ENCODE data around the gene TNFSF8. TPM values are rescaled to one million over a fixed set of nuclear protein-coding genes. Genes with fewer than 3 reads are reported as not detected.

TNFSF8 gene
- total RNA-seq, 1 donor from 2014 or later: 150 TPM

DNA sequence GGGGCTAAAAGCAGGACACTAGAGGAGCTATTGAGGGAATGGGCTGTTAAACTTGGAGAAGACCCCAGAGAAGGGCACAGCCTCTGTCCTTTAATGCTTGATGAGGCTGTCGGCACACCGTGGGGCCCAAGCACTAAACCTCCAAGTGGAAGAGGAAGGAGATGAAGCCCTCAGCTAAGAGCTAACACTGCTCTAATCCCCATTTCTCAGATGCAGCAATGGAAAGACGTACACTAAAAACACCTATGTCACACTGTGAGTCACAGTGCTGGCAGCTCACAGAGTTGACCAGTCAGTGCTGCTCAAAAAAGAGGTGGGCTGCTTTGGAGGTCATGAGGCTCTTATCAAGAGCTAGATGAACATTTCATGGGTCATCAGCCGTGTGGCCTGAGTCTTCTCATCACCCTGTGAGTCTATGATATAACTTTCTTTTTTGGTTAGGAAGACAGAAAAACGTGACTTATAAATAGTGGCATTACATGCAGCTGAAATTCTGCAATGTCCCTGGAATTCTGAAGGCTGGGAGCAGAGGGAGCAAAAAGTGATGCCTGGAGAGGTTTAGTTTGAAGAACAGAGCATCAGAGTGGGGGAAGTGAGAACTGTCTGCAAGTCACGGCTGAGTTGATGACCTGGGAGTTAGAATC, 21.5 kb downstream of the TNFSF8 start:
- peak overlapping the region; percentile 68 for H3K4me3 Mint-ChIP-seq
- peaks cover 90% of the 10 kb centered on the region for H3K4me1 Mint-ChIP-seq
- H3K27ac Mint-ChIP-seq: peak overlapping the region; percentile 94
- intact Hi-C loops (cut with micrococcal nuclease): loop anchor here (1.0 to 5.0 kb wide), 10 partner anchors 10 to 298 kb away; no protein-coding TSS in a partner anchor
- H3K27me3 Mint-ChIP-seq: no peaks in the 10 kb centered on the region
- no peaks in the 10 kb centered on the region for H3K9me3 Mint-ChIP-seq
- DNase-seq: peak; percentile 82
- H3K36me3 Mint-ChIP-seq (ENCODE audit: low read depth): peaks cover 91% of the 10 kb centered on the region

DNA sequence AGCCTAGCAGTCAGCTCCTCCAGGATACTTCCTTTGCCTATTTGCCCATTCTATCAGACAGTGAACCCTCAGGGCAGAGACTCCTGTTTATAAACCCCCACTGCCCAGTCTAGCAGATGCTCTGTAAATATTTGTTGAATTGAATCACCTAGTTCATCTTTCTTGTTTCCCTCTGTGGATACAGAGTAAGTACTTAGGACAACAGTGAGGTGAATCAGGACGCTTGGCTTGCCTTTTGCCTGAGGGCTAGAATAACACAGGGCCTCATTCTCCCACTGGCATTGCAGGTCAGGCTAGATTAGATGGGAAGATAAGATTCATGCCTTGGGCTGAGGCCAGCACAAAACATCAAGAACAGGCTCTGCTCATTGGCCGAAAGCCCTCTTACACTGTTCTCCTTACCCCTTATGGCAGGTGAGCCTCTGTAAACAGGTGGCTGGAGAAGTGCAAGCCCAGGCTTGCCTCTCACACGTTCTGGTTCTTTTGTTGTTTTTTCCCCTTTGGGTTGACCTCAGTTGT, 22.2 kb downstream of the TNFSF8 start:
- H3K27ac Mint-ChIP-seq: peak overlapping the region; percentile 94
- H3K4me3 Mint-ChIP-seq: peak overlapping the region; percentile 68
- intact Hi-C loops (cut with micrococcal nuclease): loop anchor here (1.0 to 5.0 kb wide), 9 partner anchors 14 to 299 kb away; no protein-coding TSS in a partner anchor
- H3K9me3 Mint-ChIP-seq: no peaks in the 10 kb centered on the region
- H3K27me3 Mint-ChIP-seq: no peaks in the 10 kb centered on the region
- H3K36me3 Mint-ChIP-seq (ENCODE audit: low read depth): peaks cover 91% of the 10 kb centered on the region
- H3K4me1 Mint-ChIP-seq: peaks cover 92% of the 10 kb centered on the region
- peak; percentile 88 for DNase-seq

DNA sequence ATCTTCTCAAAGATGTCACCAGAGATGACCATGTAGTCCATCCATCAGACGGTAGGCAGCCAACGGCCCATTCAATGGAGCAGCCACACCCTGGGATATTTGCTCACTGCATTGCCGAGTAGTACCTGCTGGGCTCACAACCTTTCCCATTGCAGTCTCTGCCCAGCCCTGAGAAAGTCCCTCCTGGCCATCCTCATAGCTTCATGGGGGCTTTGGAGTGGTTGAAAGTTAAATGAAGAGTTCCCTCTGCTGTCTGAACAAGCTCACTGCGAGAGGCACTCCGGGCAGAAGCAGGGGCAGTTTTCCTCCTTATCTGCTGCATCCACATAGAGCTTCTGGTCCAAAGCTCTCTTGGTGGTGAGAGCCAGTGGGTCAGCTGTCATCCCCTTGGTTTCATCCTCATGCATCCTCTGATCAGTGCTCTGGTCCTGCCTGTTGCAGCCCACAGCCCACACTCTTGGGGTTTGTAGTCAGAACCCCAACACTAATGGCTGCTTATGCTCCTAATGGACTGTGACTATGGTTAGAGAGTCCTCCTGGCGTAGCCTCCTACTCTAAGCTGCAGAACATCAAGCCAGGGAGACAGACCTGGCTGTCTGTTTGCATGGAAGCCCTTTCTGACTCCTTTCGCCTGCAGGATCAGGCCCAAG, 23.3 kb downstream of the TNFSF8 start:
- peaks cover 92% of the 10 kb centered on the region for H3K4me1 Mint-ChIP-seq
- no peaks in the 10 kb centered on the region for H3K27me3 Mint-ChIP-seq
- H3K4me3 Mint-ChIP-seq: peak overlapping the region; percentile 65
- H3K27ac Mint-ChIP-seq: peak overlapping the region; percentile 94
- peaks cover 91% of the 10 kb centered on the region for H3K36me3 Mint-ChIP-seq (ENCODE audit: low read depth)
- H3K9me3 Mint-ChIP-seq: no peaks in the 10 kb centered on the region
- intact Hi-C loops (cut with micrococcal nuclease): loop anchor here (1.0 to 5.0 kb wide), 2 partner anchors 225 to 300 kb away; partner anchors contain the start of gene TEX48
- DNase-seq: peak; percentile 78

DNA sequence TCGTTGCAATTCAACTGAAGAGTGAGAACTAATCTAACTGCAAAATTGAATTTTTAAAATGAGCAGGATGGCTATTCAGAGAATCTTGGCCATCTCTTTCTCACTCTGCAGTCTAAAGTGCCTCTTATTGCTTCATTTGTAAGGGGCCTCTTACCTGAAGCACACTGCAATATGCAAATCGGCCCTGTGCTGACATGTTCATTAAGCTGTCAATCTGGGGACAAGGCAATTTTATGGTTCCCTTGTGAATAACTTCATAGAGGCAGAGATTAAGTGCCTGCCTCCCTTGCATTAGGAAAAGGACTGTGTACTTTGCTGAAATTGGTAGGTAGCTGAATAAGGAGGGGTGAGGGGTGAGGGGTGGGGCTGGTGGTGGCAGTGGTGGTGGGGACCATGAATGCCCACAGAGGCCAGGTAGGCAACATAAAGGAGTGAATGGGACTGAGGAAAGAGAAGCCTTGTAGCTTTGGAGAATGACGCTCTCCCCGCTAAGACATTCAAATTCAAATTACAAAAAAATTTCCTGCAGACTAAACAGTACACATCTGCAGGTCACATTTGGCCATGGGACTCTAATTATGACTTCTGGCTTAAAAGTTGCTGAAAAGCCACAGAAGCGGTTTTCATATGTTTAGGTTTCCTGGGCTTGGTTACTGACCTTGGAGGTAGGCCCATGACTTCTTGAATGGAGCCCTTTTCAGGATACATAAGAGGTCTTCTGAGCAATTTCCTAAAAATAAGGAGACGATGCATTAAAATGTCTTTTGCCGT, 25.0 kb downstream of the TNFSF8 start:
- Mint-ChIP-seq H3K9me3 (no peaks in the 10 kb centered on the region), H3K4me3 (peak overlapping the region; percentile 75), H3K4me1 (peaks cover 93% of the 10 kb centered on the region), H3K27me3 (no peaks in the 10 kb centered on the region), H3K27ac (peak overlapping the region; percentile 57), H3K36me3 (ENCODE audit: low read depth) (peaks cover 93% of the 10 kb centered on the region)
- intact Hi-C loops (cut with micrococcal nuclease): loop anchor here (5.0 kb wide), 1 partner anchor 302 kb away; no protein-coding TSS in a partner anchor
- DNase-seq: no peak

DNA sequence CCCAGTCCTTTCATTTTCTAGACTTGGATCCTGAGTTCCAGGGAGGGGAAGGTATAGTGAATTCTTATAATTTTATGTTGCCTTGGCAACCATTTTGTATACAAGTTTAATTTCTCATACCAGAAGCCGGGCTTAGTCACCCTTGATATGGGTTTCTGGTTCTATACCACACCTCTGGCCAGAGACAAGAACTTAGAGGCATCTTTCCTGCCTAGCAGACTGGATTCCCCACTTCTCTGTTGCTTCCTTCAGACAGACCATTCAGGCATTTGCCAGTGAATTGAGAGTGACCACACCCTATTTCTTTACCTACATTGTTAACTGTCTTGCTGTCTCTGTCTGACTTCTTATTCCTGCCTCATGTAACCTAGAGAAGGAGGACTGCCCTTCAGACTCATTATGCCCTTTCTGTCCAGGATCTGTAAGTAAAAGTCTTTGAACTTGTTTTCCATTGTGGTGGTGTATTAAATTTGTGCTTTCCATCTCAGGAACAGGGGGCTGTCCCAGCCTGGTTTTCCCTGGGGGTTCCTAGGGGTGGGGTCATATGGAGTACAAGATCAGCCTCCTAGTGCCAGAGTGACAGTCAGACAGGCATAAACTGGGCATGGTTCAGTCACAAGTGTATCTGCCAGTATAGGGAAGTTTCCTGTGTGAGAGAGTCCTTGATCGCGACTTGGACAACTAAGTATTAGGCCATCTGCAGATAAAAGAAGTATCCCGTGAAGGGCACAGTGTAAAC, 27.4 kb downstream of the TNFSF8 start:
- intact Hi-C loops (cut with micrococcal nuclease): loop anchor here (1.0 to 5.0 kb wide), 3 partner anchors 10 to 516 kb away; partner anchors contain the start of gene AKNA
- Mint-ChIP-seq H3K9me3 (no peaks in the 10 kb centered on the region), H3K27me3 (no peaks in the 10 kb centered on the region), H3K4me3 (peak overlapping the region; percentile 75), H3K4me1 (peaks cover 73% of the 10 kb centered on the region), H3K27ac (peak overlapping the region; percentile 73), H3K36me3 (ENCODE audit: low read depth) (peaks cover 76% of the 10 kb centered on the region)
- peak; percentile 85 for DNase-seq

DNA sequence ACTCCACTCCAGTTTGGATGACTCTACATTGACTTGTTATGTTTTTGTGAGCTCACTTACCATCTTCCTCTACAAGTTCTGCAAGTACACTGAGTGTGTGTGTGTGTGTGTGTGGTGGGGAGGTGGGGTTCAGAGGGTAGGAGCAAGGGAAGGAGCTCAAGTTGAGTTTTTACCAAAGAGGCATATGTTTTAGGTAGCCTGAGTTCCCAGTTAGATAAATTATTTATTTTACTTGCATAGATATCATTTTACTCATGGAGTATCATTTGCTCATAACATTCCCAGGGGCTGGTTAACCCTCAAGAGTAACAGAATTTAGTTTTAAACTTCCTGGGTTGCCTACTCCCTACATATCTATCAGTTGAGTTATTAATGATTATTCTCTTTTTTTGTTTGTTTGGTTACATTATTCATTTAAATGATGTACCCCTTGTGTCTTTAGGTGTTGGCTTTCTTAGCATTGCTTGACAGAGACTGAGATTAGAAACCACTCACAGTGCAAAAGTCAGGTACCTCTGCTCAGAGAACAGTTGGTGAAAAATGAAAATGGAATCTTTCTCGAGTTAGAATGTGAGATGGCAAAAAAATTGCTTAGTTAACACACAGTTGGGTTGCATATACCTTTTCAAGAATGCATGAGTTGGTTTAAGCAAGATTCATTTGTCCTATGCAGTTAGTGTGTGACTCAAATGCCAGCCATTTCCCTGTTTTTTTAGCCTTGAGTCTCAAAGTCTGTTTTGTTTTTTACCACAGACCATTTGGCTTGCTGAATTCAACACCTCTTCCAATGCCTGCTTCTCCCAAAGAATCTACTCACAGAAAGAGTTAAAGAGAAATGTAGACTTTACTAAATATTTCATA, 29.2 kb downstream of the TNFSF8 start:
- Mint-ChIP-seq H3K4me1 (peaks cover 60% of the 10 kb centered on the region), H3K9me3 (no peaks in the 10 kb centered on the region), H3K36me3 (ENCODE audit: low read depth) (peaks cover 60% of the 10 kb centered on the region), H3K27ac (peak overlapping the region; percentile 73), H3K27me3 (no peaks in the 10 kb centered on the region), H3K4me3 (peak overlapping the region; percentile 39)
- intact Hi-C loops (cut with micrococcal nuclease): loop anchor here (2.0 to 5.0 kb wide), 3 partner anchors 20 to 514 kb away; partner anchors contain the start of gene AKNA
- no peak for DNase-seq

DNA sequence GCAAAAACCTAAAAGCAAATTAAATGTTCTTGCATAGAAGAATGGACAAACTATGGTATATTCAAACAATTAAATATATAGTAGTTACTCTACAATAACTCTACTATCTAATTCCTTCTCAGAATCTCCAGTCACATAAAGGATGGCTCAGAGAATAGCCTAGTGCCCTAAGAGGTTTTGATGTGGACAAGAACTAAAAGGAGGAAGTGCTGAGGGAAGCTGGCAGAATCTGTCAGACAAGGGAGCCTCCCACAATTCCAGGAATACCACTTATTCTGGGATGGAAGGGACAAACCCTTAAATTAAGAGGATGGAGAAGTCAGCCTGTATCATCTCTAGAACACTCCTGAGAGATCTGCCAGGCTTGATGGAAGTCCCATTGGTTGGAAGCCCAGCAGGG, 30.4 kb downstream of the TNFSF8 start:
- intact Hi-C loops (cut with micrococcal nuclease): loop anchor here (2.0 to 5.0 kb wide), 5 partner anchors 19 to 513 kb away; partner anchors contain the start of genes AKNA and TNFSF8
- no peak for DNase-seq
- Mint-ChIP-seq H3K4me3 (peak overlapping the region; percentile 21), H3K27me3 (no peaks in the 10 kb centered on the region), H3K9me3 (peaks cover 4% of the 10 kb centered on the region), H3K27ac (peak overlapping the region; percentile 73), H3K36me3 (ENCODE audit: low read depth) (peaks cover 59% of the 10 kb centered on the region), H3K4me1 (peaks cover 61% of the 10 kb centered on the region)

DNA sequence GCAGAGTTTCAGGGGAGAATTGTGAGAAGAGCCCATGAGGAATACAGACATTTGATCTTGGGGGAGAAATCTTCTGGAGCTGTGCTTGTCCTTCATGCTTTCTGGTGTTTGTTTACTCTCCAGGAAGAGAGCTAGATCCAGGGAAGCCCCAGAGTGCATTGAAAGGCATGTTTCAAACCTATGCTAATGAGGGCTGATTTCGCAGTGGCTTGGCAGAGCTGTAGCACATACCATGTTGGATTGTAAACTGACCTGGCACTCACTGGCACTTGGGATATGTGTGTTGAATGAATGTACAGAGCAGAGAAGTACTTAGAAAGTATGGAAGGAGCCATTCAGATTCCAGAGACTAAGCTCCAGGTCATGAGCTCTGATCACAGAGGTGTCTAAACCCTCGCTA, 30.9 kb downstream of the TNFSF8 start:
- H3K4me3 Mint-ChIP-seq: no peak overlapping the region
- intact Hi-C loops (cut with micrococcal nuclease): loop anchor here (2.0 kb wide), 2 partner anchors 31 to 59 kb away; partner anchors contain the start of gene TNFSF8
- peaks cover 4% of the 10 kb centered on the region for H3K9me3 Mint-ChIP-seq
- DNase-seq: peak; percentile 68
- H3K27ac Mint-ChIP-seq: no peak overlapping the region
- peaks cover 61% of the 10 kb centered on the region for H3K4me1 Mint-ChIP-seq
- no peaks in the 10 kb centered on the region for H3K27me3 Mint-ChIP-seq
- peaks cover 57% of the 10 kb centered on the region for H3K36me3 Mint-ChIP-seq (ENCODE audit: low read depth)

DNA sequence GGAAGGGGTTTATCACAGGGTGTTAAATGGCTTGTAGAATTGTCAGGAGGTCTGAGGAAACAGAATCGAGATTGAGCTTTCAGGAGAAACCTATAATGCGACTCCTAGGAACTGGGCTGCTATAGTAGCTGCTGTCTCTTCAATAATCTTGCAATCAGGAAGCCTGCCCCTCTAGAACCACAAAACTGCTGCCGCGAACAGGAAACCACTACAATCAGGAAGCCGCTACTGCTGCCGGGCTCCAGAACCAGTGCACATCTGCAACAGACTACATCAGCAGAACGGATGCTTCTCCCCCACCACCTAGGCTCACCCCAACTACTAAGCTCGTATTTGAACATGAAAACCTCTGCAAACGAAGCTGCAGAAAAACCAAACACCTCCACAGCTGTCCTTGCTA, 31.6 kb downstream of the TNFSF8 start:
- Mint-ChIP-seq H3K27me3 (no peaks in the 10 kb centered on the region), H3K4me1 (peaks cover 61% of the 10 kb centered on the region), H3K36me3 (ENCODE audit: low read depth) (peaks cover 56% of the 10 kb centered on the region), H3K4me3 (no peak overlapping the region), H3K27ac (no peak overlapping the region), H3K9me3 (peaks cover 4% of the 10 kb centered on the region)
- intact Hi-C loops (cut with micrococcal nuclease): loop anchor here (2.0 kb wide), 2 partner anchors 32 to 60 kb away; partner anchors contain the start of gene TNFSF8
- peak; percentile 95 for DNase-seq

DNA sequence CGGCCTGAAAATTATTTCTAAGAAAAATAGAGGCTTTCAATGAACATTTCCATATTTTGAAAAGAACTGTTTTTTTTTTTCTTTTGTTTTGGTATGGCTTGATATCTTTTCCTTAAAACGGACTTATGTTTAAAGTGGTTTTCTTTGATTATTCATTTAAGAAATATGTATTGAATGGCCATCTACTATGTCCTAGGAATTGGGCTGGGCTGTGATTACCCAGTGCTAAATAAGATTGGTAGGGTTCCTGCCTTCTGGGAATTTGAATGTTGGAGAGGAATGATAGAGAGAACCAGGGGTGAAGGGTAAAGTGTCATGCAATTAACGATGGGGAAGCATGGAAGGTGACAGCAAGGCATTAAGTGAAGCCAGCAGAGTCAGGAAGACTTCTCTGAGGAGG, 33.2 kb downstream of the TNFSF8 start:
- Mint-ChIP-seq H3K27me3 (no peaks in the 10 kb centered on the region), H3K9me3 (peaks cover 4% of the 10 kb centered on the region), H3K27ac (no peak overlapping the region), H3K4me1 (peaks cover 56% of the 10 kb centered on the region), H3K4me3 (no peak overlapping the region), H3K36me3 (ENCODE audit: low read depth) (peaks cover 55% of the 10 kb centered on the region)
- intact Hi-C loops (cut with micrococcal nuclease): no loop called here
- DNase-seq: no peak

DNA sequence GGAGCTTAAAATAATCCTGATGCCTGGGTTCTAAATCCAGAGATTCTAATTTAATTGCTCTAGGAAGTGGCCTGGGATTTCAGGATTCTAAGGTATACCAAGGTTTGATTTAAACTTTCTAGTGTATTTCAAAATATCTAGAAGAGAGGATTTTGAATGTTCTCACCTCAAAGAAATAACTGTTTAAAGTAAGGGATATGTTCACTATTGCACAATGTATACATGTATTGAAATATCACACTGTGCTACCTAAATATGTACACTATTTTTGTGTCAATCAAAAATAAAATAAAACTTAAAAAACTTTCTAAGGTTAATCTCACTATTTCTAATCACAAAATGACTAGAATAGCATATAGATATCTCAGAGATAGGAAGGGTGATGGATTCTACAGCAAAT, 34.0 kb downstream of the TNFSF8 start:
- intact Hi-C loops (cut with micrococcal nuclease): no loop called here
- no peak for DNase-seq
- Mint-ChIP-seq H3K4me1 (peaks cover 49% of the 10 kb centered on the region), H3K27me3 (no peaks in the 10 kb centered on the region), H3K4me3 (no peak overlapping the region), H3K27ac (no peak overlapping the region), H3K36me3 (ENCODE audit: low read depth) (peaks cover 49% of the 10 kb centered on the region), H3K9me3 (peaks cover 6% of the 10 kb centered on the region)

DNA sequence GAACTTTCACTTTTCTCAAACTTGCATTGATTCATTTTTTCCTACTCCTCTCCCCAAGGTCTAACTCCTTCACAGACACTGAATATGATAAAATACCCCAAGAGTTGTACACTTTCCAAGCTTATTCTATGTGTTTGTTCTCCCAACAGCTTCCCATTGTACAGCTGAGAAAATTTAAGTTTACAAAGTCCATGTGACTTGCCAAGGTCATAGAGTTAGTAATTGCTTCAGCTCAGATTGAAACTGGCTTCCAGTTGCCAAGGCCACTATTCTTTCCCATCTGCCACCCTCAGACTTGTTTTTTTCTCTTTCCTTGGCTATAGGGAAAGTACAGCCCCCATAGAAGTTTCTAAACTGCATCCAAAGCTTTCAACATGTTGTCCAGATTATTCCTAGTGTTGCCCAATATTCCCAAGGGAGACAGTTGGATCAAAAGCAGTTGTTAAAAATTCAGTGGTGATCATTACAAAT, 34.8 kb downstream of the TNFSF8 start:
- Mint-ChIP-seq H3K9me3 (peaks cover 13% of the 10 kb centered on the region), H3K27ac (peak overlapping the region; percentile 89), H3K4me1 (peaks cover 47% of the 10 kb centered on the region), H3K36me3 (ENCODE audit: low read depth) (peaks cover 48% of the 10 kb centered on the region), H3K27me3 (no peaks in the 10 kb centered on the region), H3K4me3 (peak overlapping the region; percentile 24)
- intact Hi-C loops (cut with micrococcal nuclease): loop anchor here (1.0 to 2.0 kb wide), 3 partner anchors 35 to 312 kb away; partner anchors contain the start of gene TNFSF15
- no peak for DNase-seq
